Measurements from ENCODE around the gene DEFB132.
"Not testable (repeated sequence)": the region's sequence is repeated elsewhere in the genome, so short reads cannot be mapped to it uniquely, and the experiment has no call there.

The DEFB132 gene

GRCh38 chr20:257419-257818 lies at the start of gene DEFB132:
Gene DEFB132 (plus strand): TSS chr20:257724. CDS start chr20:257779, 55 bp downstream.
- DNase-seq, result no peak

- peak; percentile 78 for DNase-seq
Observed at GRCh38 chr20:208942-209566, 48.5 kb upstream of the DEFB132 start.

GRCh38 chr20:210809-211502 lies 46.6 kb upstream of the DEFB132 start:
- no peak for DNase-seq

- DNase-seq, result no peak
Observed at GRCh38 chr20:214383-214782, 43.1 kb upstream of the DEFB132 start.

GRCh38 chr20:215796-216195 lies 41.7 kb upstream of the DEFB132 start:
- DNase-seq, result no peak

GRCh38 chr20:217266-217665 lies 40.3 kb upstream of the DEFB132 start:
- no peak for DNase-seq

- peak; percentile 47 for DNase-seq
Observed at GRCh38 chr20:219290-220115, 38.0 kb upstream of the DEFB132 start.

- DNase-seq, result no peak
Observed at GRCh38 chr20:221258-221830, 36.2 kb upstream of the DEFB132 start.

- not testable (repeated sequence) for DNase-seq
Observed at GRCh38 chr20:225879-226278, 31.6 kb upstream of the DEFB132 start.

GRCh38 chr20:226958-227357 lies 30.6 kb upstream of the DEFB132 start, which contains the start of gene DEFB129:
Gene DEFB129 (plus strand): TSS chr20:227258. CDS start chr20:227289, 31 bp downstream.
- DNase-seq, result no peak

- DNase-seq, result peak; percentile 44
Observed at GRCh38 chr20:227439-228105, 30.0 kb upstream of the DEFB132 start.

- no peak for DNase-seq
Observed at GRCh38 chr20:235891-236290, 21.6 kb upstream of the DEFB132 start.

- DNase-seq, result peak; percentile 53
Observed at GRCh38 chr20:237489-237888, 20.0 kb upstream of the DEFB132 start.

GRCh38 chr20:237929-238328 lies 19.6 kb upstream of the DEFB132 start:
- peak; percentile 32 for DNase-seq

GRCh38 chr20:242905-243304 lies 14.6 kb upstream of the DEFB132 start:
- DNase-seq, result no peak

- DNase-seq, result no peak
Observed at GRCh38 chr20:251354-251753, 6.2 kb upstream of the DEFB132 start.

- DNase-seq, result no peak
Observed at GRCh38 chr20:252801-253200, 4.7 kb upstream of the DEFB132 start.

- not testable (repeated sequence) for DNase-seq
Observed at GRCh38 chr20:253447-253846, 4.1 kb upstream of the DEFB132 start.

- DNase-seq, result no peak
Observed at GRCh38 chr20:258269-258858, 840 bp downstream of the DEFB132 start.

- DNase-seq, result peak; percentile 53
Observed at GRCh38 chr20:258963-259362, 1.4 kb downstream of the DEFB132 start.

GRCh38 chr20:259981-260380 lies 2.5 kb downstream of the DEFB132 start:
- DNase-seq, result no peak

GRCh38 chr20:263701-264100 lies 6.2 kb downstream of the DEFB132 start:
- no peak for DNase-seq

All from hematopoietic multipotent progenitor cell treated with erythropoietin and hydrocortisone succinate and interleukin-3 and kit ligand, for 6 days (in vitro differentiated cells).